Esophagus (tissue), 2 donors: Measurements from ENCODE around the gene TTC39A. TPM values are rescaled to one million over a fixed set of nuclear protein-coding genes. Genes with fewer than 3 reads are reported as not detected.

ENCODE experiments used
- H3K27ac ChIP-seq, 2 donors: one replicate each; pipeline ENCODE4 v1.5.1; 2013; ENCODE audit warnings: low read depth in 2 of 2, mild to moderate bottlenecking in 2 of 2, inconsistent platforms in 1 of 2, low read length in 1 of 2, moderate library complexity in 1 of 2
- H3K27me3 ChIP-seq, 2 donors: one replicate each; pipeline ENCODE4 v1.6.1; 2013; ENCODE audit warnings: low read length in 2 of 2, control low read depth in 1 of 2, mild to moderate bottlenecking in 1 of 2; ENCODE audit not compliant: insufficient read depth in 2 of 2, control insufficient read depth in 1 of 2
- H3K36me3 ChIP-seq, 2 donors: one replicate each; pipeline ENCODE4 v1.6.1; 2013; ENCODE audit warnings: low read length in 1 of 2; ENCODE audit not compliant: control insufficient read depth in 2 of 2, insufficient read depth in 2 of 2
- H3K4me1 ChIP-seq, 2 donors: one replicate each; pipeline ENCODE4 v1.6.1; 2013; ENCODE audit warnings: low read length in 1 of 2; ENCODE audit not compliant: control insufficient read depth in 2 of 2, insufficient read depth in 2 of 2
- H3K4me3 ChIP-seq, 2 donors: one replicate each; pipeline ENCODE4 v1.5.1; 2013; ENCODE audit warnings: low read length in 2 of 2, mild to moderate bottlenecking in 2 of 2, low read depth in 1 of 2, moderate library complexity in 1 of 2
- H3K9me3 ChIP-seq, 2 donors: one replicate each; pipeline ENCODE4 v1.6.1; 2013; ENCODE audit warnings: mild to moderate bottlenecking in 2 of 2, low read depth in 1 of 2, low read length in 1 of 2, moderate library complexity in 1 of 2; ENCODE audit not compliant: control insufficient read depth in 2 of 2, insufficient read depth in 1 of 2
- WGBS, 2 donors: extraction: QIAGEN DNeasy Blood & Tissue Kit; methylation state at CpG; one replicate each; pipeline ENCODE4 v1.1.7; 2013; 5-methylcytosine and 5-hydroxymethylcytosine counted together
- polyA plus RNA-seq, 2 donors: library from polyadenylated mRNA; stranded (reverse); fragments of 200-250 nt; gene quantifications; one replicate each; pipeline ENCODE4 v1.2.3, GENCODE V29; 2013
- donor health status: healthy with polysubstance abuse.
- donor health status: Bipolar disorder and iron deficiency.

Gene TTC39A
- polyA plus RNA-seq, 2 donors = 11.1 to 20.6 TPM

DNA sequence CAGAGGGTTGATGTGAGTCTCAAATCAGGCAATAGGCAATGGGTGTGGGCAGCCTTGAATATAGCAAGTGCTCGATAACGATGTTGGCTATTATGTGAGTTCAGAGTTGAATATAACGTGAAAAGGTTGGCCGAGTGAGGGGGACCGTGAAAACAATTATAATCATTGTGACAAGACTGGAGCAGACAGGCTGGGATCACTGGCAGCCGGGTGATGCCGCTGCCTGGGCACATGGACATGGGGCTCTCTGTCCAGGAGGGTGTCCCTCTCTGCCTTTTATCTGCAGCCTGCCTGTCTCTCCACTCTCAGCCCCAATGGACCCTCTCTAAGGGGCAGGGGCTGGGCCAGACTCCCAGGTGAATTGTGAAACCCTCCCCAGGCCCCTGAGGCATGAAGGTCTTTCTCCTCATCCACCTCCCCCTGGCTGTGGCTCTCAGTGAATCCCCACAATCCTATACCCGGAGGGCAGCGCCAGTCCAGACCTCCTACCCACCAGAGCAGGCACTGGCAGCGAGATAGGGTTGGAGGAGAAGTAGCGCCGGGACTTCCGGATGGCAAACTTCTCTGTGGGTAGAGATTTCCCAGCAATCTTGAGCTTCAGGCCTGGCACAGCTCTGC, 36.4 kb downstream of the TTC39A start:
- H3K36me3 ChIP-seq = peaks cover 0 to 4% of the 10 kb centered on the region in 2 donors
- H3K4me3 ChIP-seq = no peak overlapping the region
- no peaks in the 10 kb centered on the region for H3K27me3 ChIP-seq
- peaks cover 2 to 3% of the 10 kb centered on the region in 2 donors for H3K4me1 ChIP-seq
- WGBS, 2 donors = 89 to 92% methylated on average over 13 of the region's 13 CpGs
- H3K27ac ChIP-seq = no peak overlapping the region
- H3K9me3 ChIP-seq = no peaks in the 10 kb centered on the region

DNA sequence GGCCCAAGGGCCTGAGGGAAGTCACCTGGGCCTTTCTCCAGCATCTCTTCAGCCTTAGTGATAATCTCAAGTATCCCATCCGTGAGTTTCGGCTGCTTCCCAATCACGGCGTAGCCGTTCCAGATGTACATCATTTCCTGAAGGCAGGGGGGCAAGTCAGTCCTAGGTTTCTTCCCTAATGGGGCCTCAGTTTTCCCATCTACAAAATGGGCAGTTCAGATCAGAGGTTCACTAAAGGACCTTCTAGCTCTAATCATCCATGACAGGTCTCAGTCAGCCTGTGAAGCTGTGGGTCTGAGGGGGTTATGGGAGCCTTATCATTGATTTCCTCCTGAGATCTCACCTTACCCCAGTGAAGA, 39.9 kb downstream of the TTC39A start:
- no peaks in the 10 kb centered on the region for H3K27me3 ChIP-seq
- no peaks in the 10 kb centered on the region for H3K9me3 ChIP-seq
- peaks cover 0 to 2% of the 10 kb centered on the region in 2 donors for H3K4me1 ChIP-seq
- WGBS, 2 donors = 88 to 95% methylated on average over 5 of the region's 5 CpGs
- H3K4me3 ChIP-seq = no peak overlapping the region
- H3K36me3 ChIP-seq = peaks cover 0 to 4% of the 10 kb centered on the region in 2 donors
- H3K27ac ChIP-seq = no peak overlapping the region

DNA sequence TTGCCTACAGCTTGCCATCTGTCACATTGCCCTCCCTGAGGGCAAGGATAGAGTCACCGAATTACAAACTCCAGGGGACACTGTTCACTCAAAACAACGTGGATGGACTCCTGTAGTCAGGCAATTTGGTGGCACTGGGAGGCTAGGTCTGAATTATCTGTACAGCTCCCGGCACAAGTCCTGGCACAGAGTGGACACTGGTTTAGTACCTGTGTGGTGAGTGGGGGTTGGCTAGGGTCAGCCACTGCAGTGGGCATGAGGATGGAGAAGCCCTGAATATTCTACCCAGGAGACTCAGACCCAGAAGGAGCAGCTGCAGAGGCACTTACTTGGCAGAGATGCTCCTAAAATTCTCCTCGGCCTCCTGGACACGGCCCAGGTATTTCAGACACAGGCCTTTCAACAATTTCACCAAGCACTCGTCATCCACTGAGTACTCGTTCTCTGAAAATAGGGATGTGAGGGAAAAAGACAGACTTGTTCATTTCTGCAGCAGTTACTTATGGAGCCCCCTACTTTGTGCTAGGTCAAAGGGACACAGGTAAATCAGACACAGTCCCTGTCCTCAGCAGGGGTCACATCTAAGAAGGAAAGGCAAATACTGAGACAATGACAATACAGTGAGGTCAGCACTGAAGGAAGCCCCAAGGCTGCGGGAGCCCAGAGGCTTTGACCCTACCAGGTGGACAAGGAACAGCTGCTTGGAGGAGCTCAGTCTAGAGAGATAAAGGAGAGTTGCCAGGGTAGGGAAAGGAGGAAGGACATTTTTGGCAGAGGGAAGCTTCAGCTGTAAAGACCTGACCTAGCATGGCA, 40.5 kb downstream of the TTC39A start:
- 76 to 89% methylated on average over 8 of the region's 8 CpGs for WGBS, 2 donors
- H3K9me3 ChIP-seq = no peaks in the 10 kb centered on the region
- peaks cover 0 to 2% of the 10 kb centered on the region in 2 donors for H3K4me1 ChIP-seq
- H3K27ac ChIP-seq = no peak overlapping the region
- H3K4me3 ChIP-seq = no peak overlapping the region
- H3K27me3 ChIP-seq = no peaks in the 10 kb centered on the region
- peaks cover 0 to 4% of the 10 kb centered on the region in 2 donors for H3K36me3 ChIP-seq

DNA sequence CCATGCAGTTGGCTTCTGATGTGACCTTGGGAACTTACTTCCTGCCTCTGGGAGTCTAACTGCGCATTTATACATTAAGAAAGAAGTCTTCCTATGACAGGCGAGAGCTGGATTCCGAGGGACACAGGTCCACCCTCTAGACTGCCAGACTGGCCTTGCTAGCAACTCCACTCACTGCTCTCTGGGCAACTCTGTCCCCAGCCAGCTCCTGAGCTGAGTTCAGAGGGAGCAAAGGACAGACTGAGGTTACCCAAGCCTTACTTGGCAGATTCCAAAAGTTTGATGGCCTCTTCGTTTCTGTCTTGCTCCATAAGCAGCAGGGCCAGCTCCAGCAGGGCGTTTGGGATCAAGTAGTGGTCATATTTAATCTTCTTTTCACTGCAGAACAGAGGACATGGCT, 41.8 kb downstream of the TTC39A start:
- WGBS, 2 donors = 89 to 93% methylated on average over 5 of the region's 5 CpGs
- no peak overlapping the region for H3K4me3 ChIP-seq
- H3K4me1 ChIP-seq = peaks cover 0 to 2% of the 10 kb centered on the region in 2 donors
- H3K27me3 ChIP-seq = no peaks in the 10 kb centered on the region
- no peaks in the 10 kb centered on the region for H3K9me3 ChIP-seq
- no peak overlapping the region for H3K27ac ChIP-seq
- peaks cover 0 to 4% of the 10 kb centered on the region in 2 donors for H3K36me3 ChIP-seq

DNA sequence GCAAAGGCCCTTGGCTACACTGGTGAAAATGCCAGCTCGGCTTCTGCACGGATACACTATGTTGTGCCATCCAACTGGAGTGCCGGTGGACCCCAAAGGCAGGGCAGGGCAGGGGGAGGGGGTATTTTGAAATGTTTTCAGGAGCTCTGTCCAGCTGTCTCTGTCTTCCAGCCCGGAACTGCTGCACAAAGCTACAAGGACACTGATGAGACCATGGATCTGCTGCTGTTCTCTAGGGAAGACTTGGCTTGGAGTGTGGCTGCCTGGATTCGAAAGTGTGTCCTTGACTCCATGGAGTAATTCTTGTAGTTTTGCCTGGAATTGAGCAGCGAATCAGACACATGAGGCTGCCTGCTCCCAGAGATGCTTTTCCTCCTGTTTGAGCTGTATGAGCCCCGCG, 42.4 kb downstream of the TTC39A start:
- H3K4me3 ChIP-seq = no peak overlapping the region
- H3K36me3 ChIP-seq = peaks cover 0 to 4% of the 10 kb centered on the region in 2 donors
- no peak overlapping the region for H3K27ac ChIP-seq
- no peaks in the 10 kb centered on the region for H3K27me3 ChIP-seq
- 92% methylated on average over 8 of the region's 8 CpGs for WGBS, 2 donors
- H3K9me3 ChIP-seq = no peaks in the 10 kb centered on the region
- H3K4me1 ChIP-seq = peaks cover 0 to 2% of the 10 kb centered on the region in 2 donors

DNA sequence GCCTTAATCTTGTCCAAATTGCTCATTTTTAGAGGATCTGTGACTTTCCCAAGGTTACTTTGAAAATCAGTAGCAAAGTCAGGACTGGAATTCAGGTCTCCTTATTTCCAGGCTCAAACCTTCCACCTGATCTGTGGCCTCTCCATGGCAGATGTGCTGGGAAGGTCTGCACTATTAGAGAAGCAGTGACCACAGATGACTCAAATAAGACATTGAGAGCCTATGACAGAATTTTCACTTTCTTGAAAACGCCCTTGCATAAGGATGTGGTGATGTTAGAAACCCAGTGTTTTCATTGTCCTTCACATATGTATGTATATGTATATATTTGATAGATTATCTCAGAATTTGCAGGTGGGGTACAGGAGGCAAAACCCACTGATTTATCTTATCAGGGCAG, 45.3 kb downstream of the TTC39A start:
- peaks cover 0 to 3% of the 10 kb centered on the region in 2 donors for H3K4me1 ChIP-seq
- H3K4me3 ChIP-seq = no peak overlapping the region
- no peaks in the 10 kb centered on the region for H3K36me3 ChIP-seq
- H3K27me3 ChIP-seq = no peaks in the 10 kb centered on the region
- WGBS, 2 donors = 78 to 82% methylated on average over 1 of the region's 1 CpG
- no peaks in the 10 kb centered on the region for H3K9me3 ChIP-seq
- H3K27ac ChIP-seq = no peak overlapping the region

DNA sequence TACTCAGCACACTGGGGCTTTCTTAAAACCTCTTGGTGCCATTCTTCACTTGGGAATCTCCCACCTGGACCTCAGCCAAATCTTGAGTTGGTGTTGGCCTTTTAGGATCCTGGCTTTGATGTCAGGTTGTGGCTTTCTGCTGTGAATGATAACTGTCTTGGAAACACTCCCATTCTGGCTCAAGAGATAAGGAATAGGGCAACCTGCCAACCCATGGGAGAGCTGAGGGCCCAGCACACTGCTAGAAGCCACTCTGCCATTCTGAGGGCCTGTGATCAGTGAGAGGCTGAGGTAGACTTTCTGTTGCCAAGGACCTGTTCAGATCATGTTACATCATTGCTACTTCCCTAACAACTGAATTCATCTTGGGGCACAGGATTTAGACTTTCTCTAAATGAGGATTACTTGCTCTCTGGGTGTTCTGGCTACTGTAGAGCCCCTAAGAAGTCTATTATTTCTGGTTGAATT, 45.8 kb downstream of the TTC39A start:
- Histone ChIP-seq H3K4me1 (peaks cover 0 to 3% of the 10 kb centered on the region in 2 donors), H3K36me3 (no peaks in the 10 kb centered on the region), H3K4me3 (no peak overlapping the region), H3K9me3 (no peaks in the 10 kb centered on the region), H3K27me3 (no peaks in the 10 kb centered on the region), H3K27ac (no peak overlapping the region)

DNA sequence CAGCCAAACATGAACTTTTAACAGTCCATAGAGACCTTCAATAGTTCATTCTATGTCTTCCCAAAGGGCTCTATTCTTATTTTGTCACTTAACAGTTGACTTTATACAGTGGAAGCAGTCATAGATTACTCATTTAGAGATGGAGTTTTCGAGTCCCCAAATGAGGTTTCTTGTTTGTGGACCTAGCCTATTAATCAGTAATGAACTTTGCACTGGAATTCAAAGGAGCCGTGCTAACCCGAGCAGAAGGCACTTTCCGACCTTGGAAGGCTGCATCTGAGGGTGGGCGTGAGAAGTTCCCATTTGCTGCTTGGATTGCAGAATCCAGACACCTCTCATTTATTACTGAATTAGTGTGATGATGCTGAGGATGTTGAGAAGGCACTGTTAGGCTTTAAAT, 46.4 kb downstream of the TTC39A start:
- Histone ChIP-seq H3K9me3 (no peaks in the 10 kb centered on the region), H3K27me3 (no peaks in the 10 kb centered on the region), H3K4me3 (no peak overlapping the region), H3K27ac (no peak overlapping the region), H3K36me3 (no peaks in the 10 kb centered on the region), H3K4me1 (peaks cover 0 to 3% of the 10 kb centered on the region in 2 donors)
- WGBS, 2 donors = 73 to 91% methylated on average over 5 of the region's 5 CpGs

DNA sequence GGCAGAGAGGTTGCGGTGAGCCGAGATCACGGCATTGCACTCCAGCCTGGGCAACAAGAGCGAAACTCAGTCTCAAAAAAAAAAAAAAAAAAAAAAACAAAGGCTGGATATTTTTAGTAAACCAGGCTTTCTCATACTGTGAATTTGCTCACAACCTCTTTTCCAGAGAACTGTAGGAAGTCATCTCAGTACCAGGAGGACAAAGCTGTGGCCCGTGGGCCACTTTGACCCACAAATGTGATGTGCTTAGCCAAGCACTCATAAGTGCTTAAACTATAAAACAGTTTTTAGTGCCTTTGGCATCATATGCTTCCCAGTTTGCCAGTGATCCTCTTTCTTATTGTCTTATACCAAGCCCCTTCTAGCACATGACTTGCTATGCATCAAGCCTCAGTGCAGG, 47.8 kb downstream of the TTC39A start:
- 85 to 93% methylated on average over 5 of the region's 5 CpGs for WGBS, 2 donors

More for the DNA sequence above, 47.8 kb downstream of the TTC39A start:
- H3K9me3 ChIP-seq = no peaks in the 10 kb centered on the region
- peaks cover 0 to 2% of the 10 kb centered on the region in 2 donors for H3K36me3 ChIP-seq
- H3K4me1 ChIP-seq = peaks cover 0 to 3% of the 10 kb centered on the region in 2 donors
- H3K27ac ChIP-seq = no peak overlapping the region
- no peaks in the 10 kb centered on the region for H3K27me3 ChIP-seq
- no peak overlapping the region for H3K4me3 ChIP-seq
